ENCODE data around the gene TWIST1. TPM values are rescaled to one million over a fixed set of nuclear protein-coding genes. Genes with fewer than 3 reads are reported as not detected.

TWIST1 gene
- total RNA-seq, 1 experiment from 2014 or later: not detected

DNA sequence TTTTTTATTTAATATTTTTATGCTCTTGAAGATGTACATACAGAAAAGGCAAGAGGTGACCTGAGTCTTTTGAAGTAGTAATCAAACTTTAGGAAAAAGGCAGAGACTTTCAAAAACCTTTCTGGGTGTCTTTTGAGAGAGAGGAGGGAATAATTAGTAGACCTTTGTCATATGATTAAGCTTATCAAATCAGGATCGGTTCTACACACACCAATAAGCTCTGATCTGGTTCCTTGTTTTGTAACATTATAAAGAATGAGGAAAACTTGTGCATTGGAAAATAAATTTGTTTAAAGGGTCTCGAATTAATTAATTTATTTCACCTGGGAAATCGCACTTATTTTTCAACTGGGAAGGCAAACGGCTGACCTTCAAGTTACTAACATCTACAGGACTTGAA is 11.9 kb downstream of the TWIST1 start:
- H3K4me1 Mint-ChIP-seq: peaks cover 42 to 50% of the 10 kb centered on the region in 2 experiments
- H3K4me1 ChIP-seq (ENCODE audit: insufficient read depth, low read length): peaks cover 6% of the 10 kb centered on the region
- no peak overlapping the region for H3K4ac ChIP-seq (ENCODE audit: low read depth, low read length)
- peaks cover 0 to 2% of the 10 kb centered on the region in 2 experiments; a peak in 1 of 5 replicates for H3K9me3 Mint-ChIP-seq
- no peak overlapping the region for H3K18ac ChIP-seq (ENCODE audit: insufficient read length, low read depth, low read length)
- no peaks in the 10 kb centered on the region for H3K9me3 ChIP-seq (ENCODE audit: control insufficient read depth, low read depth, low read length)
- H3K36me3 Mint-ChIP-seq (ENCODE audit: insufficient read depth in 1 of 3, low read depth in 3 of 3): no peaks in the 10 kb centered on the region
- H3K27ac Mint-ChIP-seq: no peak overlapping the region
- no peak overlapping the region for H4K8ac ChIP-seq (replicated peaks; ENCODE audit: insufficient read length, low read depth, low read length)
- H3K27ac ChIP-seq (ENCODE audit: insufficient read length, low read depth, low read length): no peak overlapping the region
- WGBS (ENCODE audit: extremely low coverage, insufficient read length, low lambda C conversion rate): no CpG with 5 or more reads among the region's 4 CpGs
- no peak overlapping the region for H2BK5ac ChIP-seq (ENCODE audit: insufficient read length, low read length)
- H3K14ac ChIP-seq (ENCODE audit: insufficient read depth, low read length): no peak overlapping the region
- no peak overlapping the region for H3K9ac ChIP-seq (ENCODE audit: extremely low read depth, insufficient read length, low read length)
- H2AFZ ChIP-seq (ENCODE audit: low read length): no peak overlapping the region
- H2BK120ac ChIP-seq (ENCODE audit: low read depth, low read length, poor library complexity, severe bottlenecking): no peak overlapping the region
- peaks cover 53% of the 10 kb centered on the region for H3K27me3 ChIP-seq (ENCODE audit: insufficient read depth, low read length)
- no peak for TF ChIP-seq CTCF (conservative IDR thresholded peaks at IDR 0.05)
- H3K27me3 Mint-ChIP-seq (ENCODE audit: low read depth): peaks cover 100% of the 10 kb centered on the region
- no peaks in the 10 kb centered on the region for H4K20me1 ChIP-seq (ENCODE audit: control insufficient read depth, insufficient read depth, insufficient read length)
- H3T11ph ChIP-seq (ENCODE audit: low read length): no peak overlapping the region
- H2AK5ac ChIP-seq (ENCODE audit: insufficient read length, low read length): no peak overlapping the region
- DNase-seq: no peak
- H4K91ac ChIP-seq (ENCODE audit: insufficient read length, low read depth, low read length): no peak overlapping the region
- no peak overlapping the region for H3K56ac ChIP-seq (ENCODE audit: insufficient read length, low read depth, low read length)
- H3K79me2 ChIP-seq (ENCODE audit: insufficient read depth, low read length): no peaks in the 10 kb centered on the region
- peak overlapping the region; percentile 85 for H3K4me2 ChIP-seq (ENCODE audit: insufficient read depth, insufficient read length, low read length)
- peak overlapping the region in 1 of 2 experiments; percentile 86; a peak in 2 of 5 replicates for H3K4me3 Mint-ChIP-seq
- H2BK15ac ChIP-seq (ENCODE audit: low read depth, low read length): no peak overlapping the region
- no peak overlapping the region for H2BK20ac ChIP-seq (ENCODE audit: low read depth, low read length, poor library complexity, severe bottlenecking)
- H3K23me2 ChIP-seq (ENCODE audit: insufficient read length, low read depth, low read length, poor library complexity, severe bottlenecking): peaks cover 24% of the 10 kb centered on the region
- no peak overlapping the region for H2BK12ac ChIP-seq (ENCODE audit: insufficient read length, low read depth, low read length)
- no peak overlapping the region for H3K23ac ChIP-seq (ENCODE audit: insufficient read length, low read depth, low read length)
- no peaks in the 10 kb centered on the region for H3K79me1 ChIP-seq (ENCODE audit: insufficient read depth, low read depth, low read length, poor library complexity, severe bottlenecking)
- H4K5ac ChIP-seq (ENCODE audit: insufficient read length, low read depth, low read length): no peak overlapping the region
